Esophagus squamous epithelium (tissue), 4 donors: Measurements from ENCODE around the gene CSTPP1.

Experiments used
- POLR2A ChIP-seq, 4 donors: fragments of 450-650 bp; IDR thresholded peaks; one replicate each; pipeline ENCODE4 v1.6.1; 2017; ENCODE audit warnings: antibody characterized with exemption in 4 of 4, mild to moderate bottlenecking in 4 of 4, moderate library complexity in 3 of 4
- TF ChIP-seq, protein P1 (sequence below), 6 experiments: fragments of 450-650 bp in 4 of 6; fragments of 200-600 bp in 2 of 6; sonication (generic) in 2 of 6; IDR thresholded peaks; one replicate each; pipeline ENCODE4 v1.5.1; 2016 to 2019; ENCODE audit warnings: antibody characterized with exemption in 6 of 6, mild to moderate bottlenecking in 4 of 6, moderate library complexity in 4 of 6

DNA sequence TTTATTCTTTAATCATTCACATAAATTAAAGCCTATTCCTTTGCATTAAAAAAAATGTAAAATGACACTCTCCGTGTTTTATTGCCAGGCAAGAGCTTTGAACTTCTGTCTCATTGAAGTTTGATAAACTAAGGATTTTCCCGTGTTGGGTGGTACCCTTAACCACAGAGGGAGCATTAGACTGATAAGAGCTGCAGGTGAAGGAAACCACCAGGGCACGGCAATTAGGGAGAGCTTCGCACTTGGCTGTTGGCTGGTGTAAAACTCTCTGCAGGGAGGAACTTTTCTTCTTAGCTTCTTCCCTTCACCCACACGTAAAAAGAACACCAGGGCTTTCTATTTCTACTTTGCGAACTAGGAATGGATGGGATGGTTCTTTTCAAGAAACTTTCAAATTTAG is 47.0 kb downstream of the CSTPP1 start:
- TF ChIP-seq, protein P1, sequence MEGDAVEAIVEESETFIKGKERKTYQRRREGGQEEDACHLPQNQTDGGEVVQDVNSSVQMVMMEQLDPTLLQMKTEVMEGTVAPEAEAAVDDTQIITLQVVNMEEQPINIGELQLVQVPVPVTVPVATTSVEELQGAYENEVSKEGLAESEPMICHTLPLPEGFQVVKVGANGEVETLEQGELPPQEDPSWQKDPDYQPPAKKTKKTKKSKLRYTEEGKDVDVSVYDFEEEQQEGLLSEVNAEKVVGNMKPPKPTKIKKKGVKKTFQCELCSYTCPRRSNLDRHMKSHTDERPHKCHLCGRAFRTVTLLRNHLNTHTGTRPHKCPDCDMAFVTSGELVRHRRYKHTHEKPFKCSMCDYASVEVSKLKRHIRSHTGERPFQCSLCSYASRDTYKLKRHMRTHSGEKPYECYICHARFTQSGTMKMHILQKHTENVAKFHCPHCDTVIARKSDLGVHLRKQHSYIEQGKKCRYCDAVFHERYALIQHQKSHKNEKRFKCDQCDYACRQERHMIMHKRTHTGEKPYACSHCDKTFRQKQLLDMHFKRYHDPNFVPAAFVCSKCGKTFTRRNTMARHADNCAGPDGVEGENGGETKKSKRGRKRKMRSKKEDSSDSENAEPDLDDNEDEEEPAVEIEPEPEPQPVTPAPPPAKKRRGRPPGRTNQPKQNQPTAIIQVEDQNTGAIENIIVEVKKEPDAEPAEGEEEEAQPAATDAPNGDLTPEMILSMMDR (IDR thresholded peaks at IDR 0.05): no peak
- TF ChIP-seq POLR2A (IDR thresholded peaks at IDR 0.05): no peak
